OCI-LY3 (cell line): Measurements from ENCODE around the gene TAF1C.

Experiments used
- H2AFZ ChIP-seq: fragments of 200-600, 300-600 bp; shearing (Covaris generic); 2 replicates; pipeline ENCODE4 v1.6.0; 2014; ENCODE audit warnings: antibody characterized with exemption, low read depth, low read length
- H3K27ac ChIP-seq: fragments of 200-600, 300-600 bp; sonication (generic); 2 replicates; pipeline ENCODE4 v1.5.1; 2014; ENCODE audit warnings: mild to moderate bottlenecking, low read length, moderate library complexity, mixed read lengths
- H3K27me3 ChIP-seq: fragments of 200-600, 300-600 bp; sonication (generic); 2 replicates; pipeline ENCODE4 v1.6.1; 2014; ENCODE audit warnings: low read depth, low read length, mixed read lengths
- H3K36me3 ChIP-seq: fragments of 200-600, 300-600 bp; sonication (generic); replicated peaks from 2 replicates; pipeline ENCODE3; 2014; ENCODE audit warnings: low read depth, low read length, mixed read lengths
- H3K4me1 ChIP-seq: fragments of 300-600, 200-600 bp; sonication (generic); 2 replicates; pipeline ENCODE4 v1.6.1; 2014; ENCODE audit warnings: low read length, mixed read lengths
- H3K4me2 ChIP-seq: fragments of 200-600, 300-600 bp; sonication (generic); 2 replicates; pipeline ENCODE4 v1.6.1; 2014; ENCODE audit warnings: low read length, mixed read lengths
- H3K4me3 ChIP-seq: fragments of 300-600, 200-600 bp; sonication (generic); 2 replicates; pipeline ENCODE4 v1.5.1; 2014; ENCODE audit warnings: antibody characterized with exemption, mild to moderate bottlenecking, low read length, moderate library complexity
- H3K79me2 ChIP-seq: fragments of 300-600, 200-600 bp; shearing (Covaris generic); 2 replicates; pipeline ENCODE4 v1.6.1; 2014; ENCODE audit warnings: mild to moderate bottlenecking, low read length, mixed read lengths
- H3K9ac ChIP-seq: fragments of 300-600, 200-600 bp; shearing (Covaris generic); 2 replicates; pipeline ENCODE4 v1.6.0; 2014; ENCODE audit warnings: mild to moderate bottlenecking, low read length, moderate library complexity
- H3K9me3 ChIP-seq: fragments of 200-600, 300-600 bp; shearing (Covaris generic); 2 replicates; pipeline ENCODE4 v1.6.1; 2014; ENCODE audit warnings: low read length, mixed read lengths; ENCODE audit not compliant: insufficient read depth
- H4K20me1 ChIP-seq: fragments of 200-600, 300-600 bp; sonication (generic); 2 replicates; pipeline ENCODE4 v1.6.1; 2016; ENCODE audit warnings: low read length, mixed read lengths; ENCODE audit not compliant: insufficient read depth
- EZH2phosphoT487 ChIP-seq: fragments of 200-600 bp; shearing (Covaris generic); IDR thresholded peaks from 2 replicates; pipeline ENCODE4 v1.6.1; 2018; ENCODE audit warnings: antibody characterized with exemption, mixed run types, low read depth
- TF ChIP-seq, protein P1 (sequence below): fragments of 200-600, 300-600 bp; sonication (generic); IDR thresholded peaks from 2 replicates; pipeline ENCODE4 v1.5.1; 2014; ENCODE audit warnings: antibody characterized with exemption, low read length, low read depth

The TAF1C gene

GRCh38 chr16:84182680-84183571 lies 3.9 kb downstream of the TAF1C start:
- H3K27ac ChIP-seq: no peak overlapping the region
- no peaks in the 10 kb centered on the region for H3K27me3 ChIP-seq
- no peaks in the 10 kb centered on the region for H4K20me1 ChIP-seq
- H3K79me2 ChIP-seq: peaks cover 24% of the 10 kb centered on the region
- H3K9ac ChIP-seq: no peak overlapping the region
- no peak overlapping the region for H3K4me2 ChIP-seq
- no peak overlapping the region for H3K4me3 ChIP-seq
- peaks cover 16% of the 10 kb centered on the region for H3K36me3 ChIP-seq
- H3K4me1 ChIP-seq: peaks cover 8% of the 10 kb centered on the region
- no peaks in the 10 kb centered on the region for H3K9me3 ChIP-seq
- TF ChIP-seq, protein P1, sequence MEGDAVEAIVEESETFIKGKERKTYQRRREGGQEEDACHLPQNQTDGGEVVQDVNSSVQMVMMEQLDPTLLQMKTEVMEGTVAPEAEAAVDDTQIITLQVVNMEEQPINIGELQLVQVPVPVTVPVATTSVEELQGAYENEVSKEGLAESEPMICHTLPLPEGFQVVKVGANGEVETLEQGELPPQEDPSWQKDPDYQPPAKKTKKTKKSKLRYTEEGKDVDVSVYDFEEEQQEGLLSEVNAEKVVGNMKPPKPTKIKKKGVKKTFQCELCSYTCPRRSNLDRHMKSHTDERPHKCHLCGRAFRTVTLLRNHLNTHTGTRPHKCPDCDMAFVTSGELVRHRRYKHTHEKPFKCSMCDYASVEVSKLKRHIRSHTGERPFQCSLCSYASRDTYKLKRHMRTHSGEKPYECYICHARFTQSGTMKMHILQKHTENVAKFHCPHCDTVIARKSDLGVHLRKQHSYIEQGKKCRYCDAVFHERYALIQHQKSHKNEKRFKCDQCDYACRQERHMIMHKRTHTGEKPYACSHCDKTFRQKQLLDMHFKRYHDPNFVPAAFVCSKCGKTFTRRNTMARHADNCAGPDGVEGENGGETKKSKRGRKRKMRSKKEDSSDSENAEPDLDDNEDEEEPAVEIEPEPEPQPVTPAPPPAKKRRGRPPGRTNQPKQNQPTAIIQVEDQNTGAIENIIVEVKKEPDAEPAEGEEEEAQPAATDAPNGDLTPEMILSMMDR: no peak
- no peak for TF ChIP-seq EZH2phosphoT487
- no peak overlapping the region for H2AFZ ChIP-seq

- H3K4me2 ChIP-seq: no peak overlapping the region
- H3K9me3 ChIP-seq: no peaks in the 10 kb centered on the region
- H3K4me1 ChIP-seq: peaks cover 6% of the 10 kb centered on the region
- peaks cover 16% of the 10 kb centered on the region for H3K36me3 ChIP-seq
- H2AFZ ChIP-seq: no peak overlapping the region
- no peak for TF ChIP-seq EZH2phosphoT487
- TF ChIP-seq, protein P1: no peak
- no peak overlapping the region for H3K9ac ChIP-seq
- H4K20me1 ChIP-seq: no peaks in the 10 kb centered on the region
- H3K27ac ChIP-seq: no peak overlapping the region
- H3K27me3 ChIP-seq: no peaks in the 10 kb centered on the region
- H3K79me2 ChIP-seq: peaks cover 24% of the 10 kb centered on the region
- no peak overlapping the region for H3K4me3 ChIP-seq
These were observed 4.8 kb downstream of the TAF1C start for GRCh38 chr16:84182104-84182503.

DNA sequence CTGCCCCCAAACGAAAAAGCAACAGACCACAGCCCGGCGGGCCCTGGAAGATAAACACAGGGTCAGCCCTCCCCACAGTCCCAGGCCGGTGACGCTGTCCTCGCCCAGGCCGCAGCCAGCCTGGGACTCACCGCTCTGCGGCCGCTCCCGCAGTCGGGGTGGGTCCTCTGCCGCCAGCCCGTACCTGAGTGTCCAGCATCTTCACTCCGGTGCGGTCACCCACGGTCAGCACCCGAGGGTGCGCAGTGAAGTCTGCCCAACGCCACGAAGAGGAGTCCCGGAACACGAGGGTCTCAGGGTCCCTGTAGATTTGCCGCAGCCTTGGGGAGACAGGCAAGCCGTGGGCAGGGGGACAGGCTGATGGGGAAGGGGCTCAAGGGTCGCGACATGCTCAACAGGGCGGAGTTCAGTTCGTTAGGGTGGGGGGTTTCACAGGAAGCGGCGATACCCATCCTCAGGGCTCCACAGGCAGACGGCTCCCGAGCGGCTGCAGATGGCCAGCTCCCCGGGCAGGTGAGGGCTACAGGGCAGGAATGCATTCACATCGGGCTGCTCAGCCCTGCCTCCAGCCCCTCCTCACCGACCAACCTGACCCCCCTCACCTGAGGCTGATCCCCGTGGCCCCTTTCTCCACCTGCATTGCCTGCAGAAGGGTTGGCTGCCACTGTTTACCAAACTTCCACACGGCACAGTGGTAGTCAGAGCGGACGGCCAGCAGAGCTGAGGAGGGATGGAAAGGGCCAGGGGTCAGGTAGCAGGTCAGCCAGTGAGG lies 5.5 kb downstream of the TAF1C start:
- no peaks in the 10 kb centered on the region for H3K27me3 ChIP-seq

More for the DNA sequence above, 5.5 kb downstream of the TAF1C start:
- Histone ChIP-seq H3K36me3 (peaks cover 16% of the 10 kb centered on the region), H3K4me1 (peaks cover 5% of the 10 kb centered on the region), H3K9me3 (no peaks in the 10 kb centered on the region), H4K20me1 (no peaks in the 10 kb centered on the region), H3K9ac (no peak overlapping the region), H3K27ac (no peak overlapping the region), H3K4me2 (no peak overlapping the region), H2AFZ (no peak overlapping the region), H3K4me3 (no peak overlapping the region), H3K79me2 (peaks cover 20% of the 10 kb centered on the region)
- TF ChIP-seq, protein P1: no peak
- no peak for TF ChIP-seq EZH2phosphoT487
